Right atrium auricular region (tissue), 2 donors: ENCODE results near the gene SEMA7A. TPM values are rescaled to one million over a fixed set of nuclear protein-coding genes. Genes with fewer than 3 reads are reported as not detected.

Source experiments
- DNase-seq: peaks from one replicate; pipeline ENCODE4 v3.0.0-alpha.2; 2019; ENCODE audit warnings: low spot score
- H3K27ac ChIP-seq, 2 donors: fragments of 200-600 bp; sonication (generic); 1 replicate in 1 of 2; 2 replicates in 1 of 2; pipeline ENCODE4 v1.5.1; 2016 to 2019
- H3K27me3 ChIP-seq, 2 donors: fragments of 200-600 bp; sonication (generic); one replicate each; pipeline versions ENCODE4 v1.5.1 to v1.6.0; 2017 to 2019
- H3K36me3 ChIP-seq: fragments of 200-600 bp; sonication (generic); one replicate; pipeline ENCODE4 v1.5.1; 2016
- H3K4me1 ChIP-seq, 2 donors: fragments of 200-600 bp; sonication (generic); one replicate each; pipeline versions ENCODE4 v1.5.1 to v1.6.0; 2017 to 2019
- H3K4me3 ChIP-seq, 2 donors: fragments of 200-600 bp; sonication (generic); 1 replicate in 1 of 2; 2 replicates in 1 of 2; pipeline ENCODE4 v1.5.1; 2017 to 2019; ENCODE audit warnings: mild to moderate bottlenecking in 1 of 2, moderate library complexity in 1 of 2
- H3K9me3 ChIP-seq, 2 donors: fragments of 200-600 bp; sonication (generic); one replicate each; pipeline ENCODE4 v1.5.1; 2019
- total RNA-seq, 2 donors: library from RNA; depleted of rRNA; stranded (reverse); fragments of >200 nt; gene quantifications; one replicate each; pipeline ENCODE4 v1.1.0, GENCODE V29; 2016
- TF ChIP-seq, protein P1 (sequence below), 2 donors: fragments of 200-600 bp; sonication (generic); IDR thresholded peaks; one replicate each; pipeline ENCODE4 v1.5.1; 2019; ENCODE audit warnings: antibody characterized with exemption in 2 of 2

Gene SEMA7A
- total RNA-seq, 2 donors from 2014 or later: 1.0 to 2.9 TPM

DNA sequence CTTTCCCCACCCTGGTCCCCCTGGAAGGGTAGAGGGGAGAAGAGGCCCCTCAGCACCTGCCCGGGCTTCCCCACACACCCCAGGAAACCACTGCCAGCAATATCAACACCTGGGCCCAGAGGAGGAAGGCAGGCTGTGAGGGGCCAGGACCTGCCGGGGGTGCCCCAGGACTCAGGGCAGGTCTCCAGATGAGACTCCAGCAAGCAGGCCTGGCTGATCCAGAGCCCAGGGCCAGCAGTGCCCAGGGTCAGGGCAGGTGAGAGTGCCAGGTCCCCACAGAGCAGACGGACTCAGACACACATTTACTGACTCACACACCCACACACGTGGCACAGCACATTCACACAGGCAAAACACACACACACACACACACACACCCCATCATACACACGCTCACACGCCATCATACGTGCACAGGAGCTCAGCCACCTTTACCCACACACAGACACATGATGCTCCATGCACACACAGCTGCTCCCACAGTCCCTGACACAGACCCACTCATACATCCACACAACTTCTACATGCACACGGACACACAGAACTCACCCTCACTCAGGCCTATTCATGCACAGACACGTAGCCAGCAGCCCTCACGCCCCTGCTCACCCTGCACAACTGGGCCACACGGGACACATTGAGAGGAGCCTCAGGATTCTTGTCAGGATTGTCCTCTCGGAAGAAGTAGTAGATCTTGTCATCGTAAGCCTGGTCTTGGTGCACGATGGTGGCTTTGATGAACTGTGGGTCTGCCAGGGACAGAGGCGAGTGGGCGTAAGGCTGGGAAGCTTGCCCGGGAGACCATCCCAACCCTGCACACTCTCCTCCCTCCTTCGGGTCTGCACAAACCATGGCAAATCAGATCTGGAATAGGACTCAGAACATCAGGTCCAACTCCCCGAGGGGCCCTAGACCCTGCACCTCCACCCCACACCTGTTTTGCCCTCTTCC lies 17.5 kb downstream of the SEMA7A start:
- Histone ChIP-seq H3K36me3 (peaks cover 6% of the 10 kb centered on the region), H3K27me3 (no peaks in the 10 kb centered on the region), H3K4me3 (no peak overlapping the region), H3K9me3 (no peaks in the 10 kb centered on the region), H3K4me1 (peaks cover 0 to 33% of the 10 kb centered on the region in 2 donors), H3K27ac (no peak overlapping the region)
- TF ChIP-seq, protein P1, sequence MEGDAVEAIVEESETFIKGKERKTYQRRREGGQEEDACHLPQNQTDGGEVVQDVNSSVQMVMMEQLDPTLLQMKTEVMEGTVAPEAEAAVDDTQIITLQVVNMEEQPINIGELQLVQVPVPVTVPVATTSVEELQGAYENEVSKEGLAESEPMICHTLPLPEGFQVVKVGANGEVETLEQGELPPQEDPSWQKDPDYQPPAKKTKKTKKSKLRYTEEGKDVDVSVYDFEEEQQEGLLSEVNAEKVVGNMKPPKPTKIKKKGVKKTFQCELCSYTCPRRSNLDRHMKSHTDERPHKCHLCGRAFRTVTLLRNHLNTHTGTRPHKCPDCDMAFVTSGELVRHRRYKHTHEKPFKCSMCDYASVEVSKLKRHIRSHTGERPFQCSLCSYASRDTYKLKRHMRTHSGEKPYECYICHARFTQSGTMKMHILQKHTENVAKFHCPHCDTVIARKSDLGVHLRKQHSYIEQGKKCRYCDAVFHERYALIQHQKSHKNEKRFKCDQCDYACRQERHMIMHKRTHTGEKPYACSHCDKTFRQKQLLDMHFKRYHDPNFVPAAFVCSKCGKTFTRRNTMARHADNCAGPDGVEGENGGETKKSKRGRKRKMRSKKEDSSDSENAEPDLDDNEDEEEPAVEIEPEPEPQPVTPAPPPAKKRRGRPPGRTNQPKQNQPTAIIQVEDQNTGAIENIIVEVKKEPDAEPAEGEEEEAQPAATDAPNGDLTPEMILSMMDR (IDR thresholded peaks at IDR 0.05): no peak
- no peak for DNase-seq

DNA sequence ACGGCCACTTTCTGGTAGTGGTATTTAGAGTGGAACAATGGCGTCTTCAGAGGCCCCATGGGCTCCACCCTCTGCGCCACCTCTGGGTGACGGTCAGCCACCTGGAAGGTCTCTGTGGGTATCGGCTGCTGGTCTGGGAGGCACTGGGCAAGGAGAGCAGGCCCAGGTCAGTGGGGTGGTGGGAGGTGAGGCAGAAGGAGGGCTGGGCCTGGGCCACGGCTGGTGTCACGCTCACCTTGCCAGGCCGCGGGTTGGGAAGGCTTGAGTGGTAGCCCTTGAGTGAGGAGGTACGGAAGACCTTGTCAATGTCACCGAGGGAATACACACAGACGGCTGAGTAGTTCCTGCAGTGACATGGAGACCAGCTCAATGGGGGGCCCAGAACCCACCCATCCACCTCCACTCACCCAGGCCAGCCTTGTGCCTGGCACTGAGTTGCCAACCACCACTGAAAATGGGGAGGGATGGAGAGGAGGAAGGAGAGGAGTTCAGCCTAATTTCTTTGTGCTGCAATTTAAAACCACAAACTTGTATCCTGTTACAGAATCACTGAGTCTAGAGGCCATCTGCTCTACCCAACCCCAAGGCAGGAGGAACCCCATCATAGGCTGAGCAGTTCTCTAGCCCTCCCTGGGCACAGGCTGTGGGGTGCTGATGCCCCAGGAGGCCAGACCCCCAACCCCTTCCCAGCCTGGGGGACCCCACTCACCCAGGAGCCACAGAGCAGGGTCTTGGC lies 19.0 kb downstream of the SEMA7A start:
- Histone ChIP-seq H3K27ac (no peak overlapping the region), H3K9me3 (no peaks in the 10 kb centered on the region), H3K27me3 (no peaks in the 10 kb centered on the region), H3K36me3 (peaks cover 6% of the 10 kb centered on the region), H3K4me3 (no peak overlapping the region), H3K4me1 (peaks cover 0 to 18% of the 10 kb centered on the region in 2 donors)
- TF ChIP-seq, protein P1 (IDR thresholded peaks at IDR 0.05): no peak
- no peak for DNase-seq

GRCh38 chr15:74414081-74414580 lies 19.6 kb downstream of the SEMA7A start:
- no peak for DNase-seq
- no peak overlapping the region for H3K27ac ChIP-seq
- no peak overlapping the region for H3K4me3 ChIP-seq
- peaks cover 0 to 17% of the 10 kb centered on the region in 2 donors for H3K4me1 ChIP-seq
- H3K27me3 ChIP-seq: no peaks in the 10 kb centered on the region
- peaks cover 6% of the 10 kb centered on the region for H3K36me3 ChIP-seq
- TF ChIP-seq, protein P1 (IDR thresholded peaks at IDR 0.05): no peak
- H3K9me3 ChIP-seq: no peaks in the 10 kb centered on the region

GRCh38 chr15:74413350-74414080 lies 20.2 kb downstream of the SEMA7A start:
- Histone ChIP-seq H3K9me3 (no peaks in the 10 kb centered on the region), H3K27me3 (no peaks in the 10 kb centered on the region), H3K27ac (no peak overlapping the region), H3K4me3 (no peak overlapping the region), H3K4me1 (peaks cover 0 to 15% of the 10 kb centered on the region in 2 donors), H3K36me3 (peaks cover 6% of the 10 kb centered on the region)
- TF ChIP-seq, protein P1 (IDR thresholded peaks at IDR 0.05): no peak
- no peak for DNase-seq

DNA sequence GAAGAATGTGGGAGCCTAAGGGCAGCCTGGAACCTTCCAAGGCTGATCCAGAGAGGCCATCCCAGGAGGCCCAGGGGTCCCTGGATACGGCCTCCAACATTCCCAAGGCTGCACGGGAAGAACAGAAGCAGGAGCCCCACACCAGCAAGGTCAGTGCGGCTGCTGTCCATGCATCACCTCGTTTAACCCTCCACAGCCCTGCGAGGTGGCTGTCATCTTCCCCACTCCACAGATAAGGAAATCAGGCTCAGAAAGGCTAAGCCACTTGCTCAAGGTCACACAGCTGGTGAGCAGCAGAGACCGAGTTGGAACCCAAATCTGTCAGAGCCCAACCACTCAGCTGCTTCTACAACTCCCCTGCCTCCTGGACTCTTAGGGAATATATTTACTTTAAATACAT lies 21.6 kb downstream of the SEMA7A start:
- Histone ChIP-seq H3K27ac (no peak overlapping the region), H3K4me1 (peaks cover 0 to 7% of the 10 kb centered on the region in 2 donors), H3K36me3 (peaks cover 6% of the 10 kb centered on the region), H3K9me3 (no peaks in the 10 kb centered on the region), H3K27me3 (no peaks in the 10 kb centered on the region), H3K4me3 (no peak overlapping the region)
- TF ChIP-seq, protein P1 (IDR thresholded peaks at IDR 0.05): no peak
- no peak for DNase-seq
